CD4-positive, alpha-beta T cell (primary cell): ENCODE data around the gene CPXM1. TPM values are rescaled to one million over a fixed set of nuclear protein-coding genes. Genes with fewer than 3 reads are reported as not detected.

ENCODE experiments used
- ATAC-seq: fragments of 200-7000 bp; cut with Tn5 transposase; one replicate; pipeline ENCODE4 v1.10.0; 2022; ENCODE audit warnings: mild to moderate bottlenecking; ENCODE audit not compliant: poor library complexity
- CTCF ChIA-PET: fragments of 350-600 bp; sonication (Branson Sonifier 250); formaldehyde crosslinking; loops from one replicate; lab custom pipeline; 2021; ENCODE audit warnings: antibody characterized with exemption, inconsistent platforms; lab: Charles Lee
- POLR2A ChIA-PET: fragments of 350-600 bp; sonication (Branson Sonifier 250); formaldehyde crosslinking; loops from one replicate; lab custom pipeline; 2021; ENCODE audit warnings: antibody characterized with exemption, inconsistent platforms; lab: Charles Lee
- DNase-seq, 14 experiments: peaks; one replicate each; pipeline ENCODE4 v3.0.0-alpha.2; 2013 to 2020; ENCODE audit warnings: mixed read lengths in 2 of 14
- H3K27ac ChIP-seq, 2 donors: one replicate each; pipeline versions ENCODE4 v1.5.1 to v1.7.0; 2013; ENCODE audit warnings: low read length in 2 of 2, low read depth in 1 of 2, mild to moderate bottlenecking in 1 of 2
- H3K27me3 ChIP-seq, 2 experiments: 1 replicate in 1 of 2; 2 replicates in 1 of 2; pipeline versions ENCODE4 v1.6.1 to v1.7.0; 2013; ENCODE audit warnings: low read length in 2 of 2, control low read depth in 1 of 2, mild to moderate bottlenecking in 1 of 2, moderate library complexity in 1 of 2; ENCODE audit not compliant: insufficient read depth in 2 of 2, control insufficient read depth in 1 of 2
- H3K36me3 ChIP-seq: one replicate; pipeline ENCODE4 v1.6.1; 2013; ENCODE audit warnings: low read length, control low read depth; ENCODE audit not compliant: insufficient read depth
- H3K4me1 ChIP-seq: one replicate; pipeline ENCODE4 v1.6.1; 2013; ENCODE audit warnings: low read length, control low read depth; ENCODE audit not compliant: insufficient read depth
- H3K4me3 ChIP-seq: one replicate; pipeline ENCODE4 v1.5.1; 2013; ENCODE audit warnings: mild to moderate bottlenecking, low read length, moderate library complexity
- H3K9me3 ChIP-seq, 2 experiments: 1 replicate in 1 of 2; 2 replicates in 1 of 2; pipeline versions ENCODE4 v1.6.1 to v1.7.0; 2013; ENCODE audit warnings: low read length in 2 of 2, mild to moderate bottlenecking in 2 of 2, control low read depth in 1 of 2, moderate library complexity in 1 of 2; ENCODE audit not compliant: control insufficient read depth in 1 of 2, insufficient read depth in 1 of 2
- H3K27ac Mint-ChIP-seq: one replicate; pipeline ENCODE4 v1.8.0; 2020; ENCODE audit warnings: mixed read lengths
- H3K27me3 Mint-ChIP-seq: one replicate; pipeline ENCODE4 v1.8.0; 2021; ENCODE audit warnings: mixed read lengths
- H3K36me3 Mint-ChIP-seq: one replicate; pipeline ENCODE4 v1.8.0; 2021; ENCODE audit warnings: low read depth, mixed read lengths
- H3K4me1 Mint-ChIP-seq: one replicate; pipeline ENCODE4 v1.8.0; 2021; ENCODE audit warnings: low read depth, mixed read lengths
- H3K4me3 Mint-ChIP-seq: one replicate; pipeline ENCODE4 v1.8.0; 2020; ENCODE audit warnings: mild to moderate bottlenecking, mixed read lengths
- H3K9me3 Mint-ChIP-seq: one replicate; pipeline ENCODE4 v1.8.0; 2020; ENCODE audit warnings: mixed read lengths
- CTCF ChIP-seq: fragments of 200-600 bp; IDR thresholded peaks from one replicate; pipeline ENCODE4 v1.8.0; 2022; ENCODE audit warnings: antibody characterized with exemption, mild to moderate bottlenecking
- intact Hi-C, 2 experiments: fragments of 100-400 bp; cut with DNase I in 1 of 2; cut with micrococcal nuclease in 1 of 2; formaldehyde crosslinking; loops; one replicate each; pipeline versions ENCODE4 v1.15.1 to v1.9.0; 2023 to 2025; cut with DNase I, micrococcal nuclease
- total RNA-seq, 174 experiments: library from RNA in 2 of 174; stranded (reverse) in 2 of 174; gene quantifications; one replicate each; pipeline ENCODE4 v1.2.3 and lab custom pipeline; 2021 to 2026

The CPXM1 gene
- total RNA-seq, 2 experiments from 2014 or later: not detected

GRCh38 chr20:2761885-2762284, 38.5 kb downstream of the CPXM1 start:
- Mint-ChIP-seq H3K9me3 (no peaks in the 10 kb centered on the region), H3K4me1 (no peaks in the 10 kb centered on the region), H3K27me3 (peaks cover 18% of the 10 kb centered on the region), H3K36me3 (no peaks in the 10 kb centered on the region), H3K27ac (no peak overlapping the region), H3K4me3 (no peak overlapping the region)
- DNase-seq (no peak), ATAC-seq (no peak)
- ChIA-PET POLR2A (no interaction called here), CTCF (no interaction called here)
- no peaks in the 10 kb centered on the region for H3K36me3 ChIP-seq
- H3K27ac ChIP-seq: no peak overlapping the region
- TF ChIP-seq CTCF: no peak
- H3K4me1 ChIP-seq: no peaks in the 10 kb centered on the region
- intact Hi-C loops: no loop called here
- no peaks in the 10 kb centered on the region for H3K9me3 ChIP-seq
- H3K27me3 ChIP-seq: peaks cover 0 to 4% of the 10 kb centered on the region in 2 experiments
- no peak overlapping the region for H3K4me3 ChIP-seq

GRCh38 chr20:2760952-2761305, 39.5 kb downstream of the CPXM1 start:
- no peak overlapping the region for H3K4me3 Mint-ChIP-seq
- no peak for ATAC-seq
- H3K36me3 Mint-ChIP-seq: no peaks in the 10 kb centered on the region
- Histone ChIP-seq H3K4me1 (peaks cover 5% of the 10 kb centered on the region), H3K9me3 (no peaks in the 10 kb centered on the region), H3K27ac (no peak overlapping the region), H3K36me3 (no peaks in the 10 kb centered on the region), H3K27me3 (peaks cover 0 to 11% of the 10 kb centered on the region in 2 experiments), H3K4me3 (no peak overlapping the region)
- no peaks in the 10 kb centered on the region for H3K4me1 Mint-ChIP-seq
- no peak for TF ChIP-seq CTCF
- H3K27me3 Mint-ChIP-seq: peaks cover 28% of the 10 kb centered on the region
- DNase-seq: no peak
- POLR2A ChIA-PET: no interaction called here
- no peak overlapping the region for H3K27ac Mint-ChIP-seq
- intact Hi-C loops: no loop called here
- CTCF ChIA-PET: no interaction called here
- H3K9me3 Mint-ChIP-seq: no peaks in the 10 kb centered on the region

- DNase-seq: peak in 1 of 14 experiments; percentile 12
- CTCF ChIA-PET: no interaction called here
- Mint-ChIP-seq H3K27me3 (peaks cover 28% of the 10 kb centered on the region), H3K4me3 (no peak overlapping the region), H3K9me3 (no peaks in the 10 kb centered on the region), H3K4me1 (no peaks in the 10 kb centered on the region), H3K36me3 (no peaks in the 10 kb centered on the region), H3K27ac (no peak overlapping the region)
- no peak overlapping the region for H3K27ac ChIP-seq
- no peak overlapping the region for H3K4me3 ChIP-seq
- no peak for TF ChIP-seq CTCF
- no peaks in the 10 kb centered on the region for H3K36me3 ChIP-seq
- intact Hi-C loops: no loop called here
- POLR2A ChIA-PET: no interaction called here
- H3K27me3 ChIP-seq: peaks cover 2 to 16% of the 10 kb centered on the region in 2 experiments
- no peak for ATAC-seq
- H3K9me3 ChIP-seq: no peaks in the 10 kb centered on the region
- peaks cover 5% of the 10 kb centered on the region for H3K4me1 ChIP-seq
Observed at GRCh38 chr20:2760297-2760951, 40.0 kb downstream of the CPXM1 start.
